Stimulated activated CD4-positive, alpha-beta T cell treated with anti-CD3 and anti-CD28 coated beads, Interleukin-15, amount 100 ng/mL, for 1 hour (primary cell): ENCODE results near the gene DYNLL1.
A peak's percentile ranks its signal among the peaks of the same experiment; 100 is the strongest.
"Not testable (repeated sequence)": the region's sequence is repeated elsewhere in the genome, so short reads cannot be mapped to it uniquely, and the experiment has no call there.

Experiments used
- DNase-seq, 2 donors: peaks; one replicate each; pipeline ENCODE4 v3.0.0-alpha.2; 2020; ENCODE audit warnings: low read depth in 1 of 2, low spot score in 1 of 2

The DYNLL1 gene

DNA sequence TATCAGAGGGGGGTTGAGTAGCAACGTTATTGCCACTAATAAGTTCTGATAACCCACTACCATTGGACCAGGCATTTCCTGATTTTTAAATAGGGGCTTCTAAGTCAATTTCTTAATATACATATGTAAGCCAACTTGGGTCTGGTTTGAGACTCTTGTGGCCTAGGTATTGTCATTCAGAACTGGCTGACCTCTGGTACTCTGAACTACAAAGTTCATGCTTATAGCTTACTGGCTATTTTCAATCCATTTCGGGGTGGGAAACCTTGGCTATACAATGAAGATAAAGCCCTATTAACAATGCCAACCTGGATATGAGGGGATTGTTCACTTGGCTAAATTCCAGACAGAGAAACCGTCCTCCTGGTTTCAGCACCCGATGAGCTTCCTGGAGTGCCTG, 8.7 kb downstream of the DYNLL1 start:
- no peak for DNase-seq

GRCh38 chr12:120508537-120508936, 12.6 kb downstream of the DYNLL1 start:
- no peak for DNase-seq

- no peak for DNase-seq
These were observed 18.1 kb downstream of the DYNLL1 start for GRCh38 chr12:120514002-120514401.

GRCh38 chr12:120515496-120515895, 19.6 kb downstream of the DYNLL1 start:
- no peak for DNase-seq

- DNase-seq: not testable (repeated sequence)
These were observed 23.4 kb downstream of the DYNLL1 start for GRCh38 chr12:120519324-120519723.

GRCh38 chr12:120522568-120522967, 26.7 kb downstream of the DYNLL1 start:
- DNase-seq: no peak

GRCh38 chr12:120528861-120529525, 33.1 kb downstream of the DYNLL1 start, which contains the start of gene COQ5:
Gene COQ5 (minus strand): TSS chr12:120529158. CDS start chr12:120529141, 17 bp downstream.
- peak; percentile 62 to 78 for DNase-seq

DNA sequence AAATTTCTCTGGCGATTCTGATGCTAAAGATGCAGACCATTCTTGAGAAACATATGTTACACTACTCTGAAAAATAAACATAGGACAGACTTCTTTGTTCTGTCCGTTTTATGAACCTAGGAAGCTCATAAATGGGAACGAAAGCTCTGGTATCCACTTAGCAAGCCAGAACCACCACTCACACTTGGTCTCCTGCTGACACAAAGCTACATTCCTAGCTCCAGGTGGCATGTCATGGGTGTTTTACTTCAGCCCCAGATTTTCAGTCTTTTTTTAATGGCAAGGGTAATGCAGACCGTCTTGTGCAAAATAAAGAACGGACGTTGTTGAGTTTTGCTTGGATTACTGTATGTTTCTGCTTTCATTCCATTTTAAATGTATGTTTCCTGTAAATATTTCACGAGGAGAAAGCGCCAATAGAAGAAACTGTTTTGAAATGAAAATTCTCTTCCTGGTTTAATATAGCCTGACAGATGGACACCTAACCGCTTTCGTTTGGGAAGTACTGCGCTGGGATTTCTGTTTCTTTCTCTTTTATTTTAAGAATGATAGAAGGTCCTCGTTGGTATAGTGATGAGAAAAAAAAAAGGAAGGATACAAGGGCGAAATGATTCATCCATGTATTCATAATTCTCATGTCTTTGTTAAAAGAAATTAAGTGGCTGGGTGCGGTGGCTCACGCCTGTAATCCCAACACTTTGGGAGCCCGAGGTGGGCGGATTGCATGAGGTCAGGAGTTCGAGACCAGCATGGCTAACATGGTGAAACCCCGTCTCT, 33.9 kb downstream of the DYNLL1 start:
- DNase-seq: no peak

- DNase-seq: not testable (repeated sequence)
These were observed 34.5 kb downstream of the DYNLL1 start for GRCh38 chr12:120530418-120530761.

DNA sequence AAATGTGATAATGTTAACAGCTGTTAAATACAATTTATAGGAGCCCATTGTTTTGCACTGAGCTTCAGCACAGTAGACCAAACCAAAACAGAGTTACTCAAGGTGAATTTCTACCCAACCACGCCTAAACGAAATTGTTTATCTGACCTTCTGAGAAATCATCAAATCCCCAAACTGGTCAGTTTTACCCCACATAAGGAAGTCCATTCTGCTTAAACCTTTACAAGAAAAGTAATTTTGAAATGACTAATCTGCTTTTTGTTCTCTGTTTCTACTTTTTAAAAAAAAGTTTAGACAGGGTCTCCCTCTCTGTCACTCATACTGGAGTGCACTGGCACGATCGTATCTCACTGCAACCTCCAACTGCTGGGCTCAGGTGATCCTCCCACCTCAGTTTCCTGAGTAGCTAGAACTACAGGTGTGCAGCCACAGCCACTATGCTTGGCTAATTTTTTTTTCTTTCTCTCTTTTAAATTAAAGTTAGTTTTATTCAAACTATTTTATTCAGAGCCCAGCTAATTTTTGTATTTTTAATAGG, 36.9 kb downstream of the DYNLL1 start:
- DNase-seq: no peak

DNA sequence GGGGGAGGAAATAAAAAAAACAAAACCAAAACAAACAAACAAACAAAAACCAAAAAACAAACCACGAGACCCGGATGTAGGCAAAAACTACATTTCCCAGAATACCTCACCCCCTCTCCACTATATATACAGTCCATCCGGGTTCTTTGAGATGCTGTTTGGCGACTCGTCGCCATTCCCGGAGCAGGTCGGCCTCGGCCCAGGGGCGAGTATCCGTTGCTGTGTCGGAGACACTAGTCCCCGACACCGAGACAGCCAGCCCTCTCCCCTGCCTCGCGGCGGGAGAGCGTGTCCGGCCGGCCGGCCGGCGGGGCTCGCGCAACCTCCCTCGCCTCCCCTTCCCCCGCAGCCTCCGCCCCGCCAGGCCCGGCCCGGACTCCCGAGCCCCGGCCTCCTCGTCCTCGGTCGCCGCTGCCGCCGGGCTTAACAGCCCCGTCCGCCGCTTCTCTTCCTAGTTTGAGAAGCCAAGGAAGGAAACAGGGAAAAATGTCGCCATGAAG, 38.3 kb downstream of the DYNLL1 start, which contains the start of gene RNF10:
Gene RNF10, plus strand, starts transcription at position 154 of the 500 bp plus-strand sequence. CDS start 456 bp downstream, outside the sequence.
- peak; percentile 41 to 42 for DNase-seq

- DNase-seq: peak; percentile 16 to 41
These were observed 39.1 kb downstream of the DYNLL1 start for GRCh38 chr12:120534703-120535655.

- DNase-seq: peak in 1 of 2 donors; percentile 6
These were observed 40.3 kb downstream of the DYNLL1 start for GRCh38 chr12:120536064-120536791.

DNA sequence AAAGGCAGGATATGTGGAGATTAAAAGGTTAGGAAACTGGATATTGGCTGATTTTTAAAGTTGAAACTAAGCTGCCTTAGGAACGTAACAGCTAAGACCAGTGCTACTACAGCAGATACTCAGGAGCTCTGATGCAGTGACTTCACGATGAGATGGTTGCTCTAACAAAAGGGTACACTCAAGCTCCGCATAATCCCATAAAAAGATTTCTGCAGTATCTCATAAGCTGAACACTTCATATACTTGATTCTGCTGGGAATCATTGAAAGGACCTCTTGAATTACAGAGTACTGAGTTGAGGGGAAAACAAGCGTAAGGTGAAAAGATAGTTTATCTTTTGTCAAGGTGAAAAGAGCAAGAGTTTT, 41.9 kb downstream of the DYNLL1 start:
- DNase-seq: no peak

DNA sequence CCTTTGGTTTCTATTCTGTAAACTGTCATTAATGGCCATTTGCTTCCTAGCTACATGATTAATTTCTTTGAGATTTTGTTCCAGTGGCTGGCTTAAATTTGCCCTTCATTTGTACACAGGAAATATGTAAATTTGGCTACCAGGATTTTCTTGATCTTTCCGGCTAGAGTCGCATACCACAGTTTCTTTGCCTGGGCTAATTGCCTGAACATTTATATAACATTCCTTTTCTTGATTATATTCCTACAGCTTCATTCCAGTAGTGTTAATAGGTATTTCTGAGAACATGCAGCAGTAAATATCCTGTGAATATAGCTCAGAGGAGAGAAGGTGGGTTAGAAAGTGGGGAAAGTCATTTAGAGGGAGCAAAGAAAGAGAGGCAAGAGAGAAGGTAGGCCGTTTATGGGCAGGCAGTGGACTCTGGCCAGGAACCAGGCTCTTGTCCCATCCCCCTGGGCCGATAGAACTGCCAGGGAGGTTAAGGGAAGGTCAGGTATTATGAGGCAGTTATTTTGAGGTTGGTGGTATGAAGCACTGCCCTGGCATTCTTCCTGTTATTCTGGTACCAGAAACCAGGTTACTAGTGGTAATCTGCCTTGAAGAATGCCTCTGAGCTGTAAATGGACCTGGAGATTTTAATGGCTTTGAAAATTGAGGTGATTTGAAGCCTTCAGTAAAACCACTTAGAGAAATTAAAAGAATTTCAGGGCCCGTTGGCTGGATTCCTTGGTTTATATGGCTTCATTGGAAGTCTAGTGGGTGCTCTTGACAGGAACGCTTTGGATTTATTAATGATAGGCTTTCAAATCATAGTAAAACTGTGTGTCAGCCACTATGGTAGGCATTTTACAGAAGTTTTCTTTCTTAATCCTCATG, 42.6 kb downstream of the DYNLL1 start:
- no peak for DNase-seq

DNA sequence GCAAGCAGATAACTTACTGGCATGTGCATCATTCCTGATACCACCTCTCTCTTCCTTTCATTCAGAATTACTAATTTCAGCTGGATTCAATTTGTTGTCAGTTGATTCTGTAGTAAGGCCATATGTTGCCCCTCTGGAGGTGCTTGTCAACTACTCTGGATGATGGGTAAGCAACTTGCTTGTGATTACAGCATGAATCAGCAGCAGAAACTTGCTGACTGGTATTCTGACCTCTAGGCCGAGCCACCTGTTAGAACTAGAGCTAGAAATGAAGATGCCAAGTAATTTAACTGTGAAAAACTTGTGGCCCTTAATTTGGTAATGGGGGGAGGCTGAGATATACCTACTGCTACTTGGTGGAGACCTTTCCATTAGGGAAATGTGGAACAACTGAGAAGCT, 43.4 kb downstream of the DYNLL1 start:
- DNase-seq: no peak

DNA sequence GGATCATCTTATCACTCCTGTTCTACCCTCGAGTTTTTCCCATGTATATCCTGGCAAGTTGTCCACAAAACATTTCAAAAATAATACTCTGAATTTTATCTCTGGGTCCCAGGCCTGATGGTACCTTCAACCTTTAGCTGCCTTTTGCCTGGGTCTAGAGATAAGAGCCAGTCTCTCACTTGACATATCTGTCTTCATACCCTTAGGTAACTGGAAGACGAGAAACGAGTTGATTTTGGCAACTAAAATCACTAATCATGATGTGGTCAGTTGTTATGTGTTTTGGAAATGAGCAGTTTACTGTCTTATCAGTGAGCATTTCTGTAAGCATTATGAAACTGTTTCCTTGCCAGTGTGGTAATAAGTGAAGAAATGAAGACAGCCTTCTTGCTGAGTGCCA, 44.5 kb downstream of the DYNLL1 start:
- no peak for DNase-seq

DNA sequence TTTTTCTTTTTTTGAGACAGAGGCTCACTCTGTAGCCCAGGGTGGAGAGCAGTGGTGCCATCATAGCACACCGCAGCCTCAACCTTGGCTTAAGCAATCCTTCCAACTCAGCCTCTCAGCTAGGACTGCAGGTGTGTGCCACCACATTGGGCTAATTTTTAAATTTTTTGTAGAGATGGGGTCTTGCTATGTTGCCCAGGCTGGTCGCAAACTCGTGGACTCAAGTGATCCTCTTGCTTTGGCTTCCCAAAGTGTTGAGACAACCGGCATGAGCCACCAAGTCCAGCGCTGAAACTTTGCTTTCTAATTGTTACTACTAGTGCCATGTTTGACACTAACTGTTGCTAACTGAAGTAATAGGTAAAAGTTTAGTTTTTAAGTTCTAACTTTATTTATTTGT, 46.3 kb downstream of the DYNLL1 start:
- no peak for DNase-seq

DNA sequence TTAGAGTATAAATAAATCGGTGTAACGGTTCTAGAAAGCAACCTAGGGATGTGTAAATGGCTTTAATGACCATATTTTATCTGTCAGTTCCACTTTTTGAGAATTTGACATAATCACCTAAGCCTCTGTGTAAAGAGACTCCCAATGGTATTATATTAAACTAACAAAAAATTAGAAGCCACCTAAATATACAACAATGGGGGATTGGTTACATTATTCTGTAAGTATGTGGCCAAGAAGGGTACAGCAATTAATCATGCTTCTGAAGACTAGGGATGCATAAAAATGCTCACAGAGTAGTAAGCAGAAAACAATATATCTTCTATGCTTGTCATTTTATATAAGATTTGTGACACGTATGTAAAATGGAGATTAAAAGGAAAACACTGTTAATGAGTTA, 48.8 kb downstream of the DYNLL1 start:
- no peak for DNase-seq
